ENCODE results near the gene RUNX1. TPM values are rescaled to one million over a fixed set of nuclear protein-coding genes. Genes with fewer than 3 reads are reported as not detected.

RUNX1 gene
- total and polyA plus RNA-seq, 2 of the 13 experiments (the other 11 are each of a cell fraction or from before 2014, with no cell fraction given): 5.4 to 6.4 TPM

GRCh38 chr21:34836103-34836932 lies 212.8 kb downstream of the RUNX1 start (continued):
- TF ChIP-seq, protein P1, sequence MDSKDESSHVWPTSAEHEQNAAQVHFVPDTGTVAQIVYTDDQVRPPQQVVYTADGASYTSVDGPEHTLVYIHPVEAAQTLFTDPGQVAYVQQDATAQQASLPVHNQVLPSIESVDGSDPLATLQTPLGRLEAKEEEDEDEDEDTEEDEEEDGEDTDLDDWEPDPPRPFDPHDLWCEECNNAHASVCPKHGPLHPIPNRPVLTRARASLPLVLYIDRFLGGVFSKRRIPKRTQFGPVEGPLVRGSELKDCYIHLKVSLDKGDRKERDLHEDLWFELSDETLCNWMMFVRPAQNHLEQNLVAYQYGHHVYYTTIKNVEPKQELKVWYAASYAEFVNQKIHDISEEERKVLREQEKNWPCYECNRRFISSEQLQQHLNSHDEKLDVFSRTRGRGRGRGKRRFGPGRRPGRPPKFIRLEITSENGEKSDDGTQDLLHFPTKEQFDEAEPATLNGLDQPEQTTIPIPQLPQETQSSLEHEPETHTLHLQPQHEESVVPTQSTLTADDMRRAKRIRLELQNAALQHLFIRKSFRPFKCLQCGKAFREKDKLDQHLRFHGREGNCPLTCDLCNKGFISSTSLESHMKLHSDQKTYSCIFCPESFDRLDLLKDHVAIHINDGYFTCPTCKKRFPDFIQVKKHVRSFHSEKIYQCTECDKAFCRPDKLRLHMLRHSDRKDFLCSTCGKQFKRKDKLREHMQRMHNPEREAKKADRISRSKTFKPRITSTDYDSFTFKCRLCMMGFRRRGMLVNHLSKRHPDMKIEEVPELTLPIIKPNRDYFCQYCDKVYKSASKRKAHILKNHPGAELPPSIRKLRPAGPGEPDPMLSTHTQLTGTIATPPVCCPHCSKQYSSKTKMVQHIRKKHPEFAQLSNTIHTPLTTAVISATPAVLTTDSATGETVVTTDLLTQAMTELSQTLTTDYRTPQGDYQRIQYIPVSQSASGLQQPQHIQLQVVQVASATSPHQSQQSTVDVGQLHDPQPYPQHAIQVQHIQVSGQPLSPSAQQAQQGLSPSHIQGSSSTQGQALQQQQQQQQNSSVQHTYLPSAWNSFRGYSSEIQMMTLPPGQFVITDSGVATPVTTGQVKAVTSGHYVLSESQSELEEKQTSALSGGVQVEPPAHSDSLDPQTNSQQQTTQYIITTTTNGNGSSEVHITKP (CRISPR knock-in tag; IDR thresholded peaks at IDR 0.05; ENCODE audit: low read depth): peak; percentile 24; the same call in 1 of the 2 replicates
- TF ChIP-seq, protein P2, sequence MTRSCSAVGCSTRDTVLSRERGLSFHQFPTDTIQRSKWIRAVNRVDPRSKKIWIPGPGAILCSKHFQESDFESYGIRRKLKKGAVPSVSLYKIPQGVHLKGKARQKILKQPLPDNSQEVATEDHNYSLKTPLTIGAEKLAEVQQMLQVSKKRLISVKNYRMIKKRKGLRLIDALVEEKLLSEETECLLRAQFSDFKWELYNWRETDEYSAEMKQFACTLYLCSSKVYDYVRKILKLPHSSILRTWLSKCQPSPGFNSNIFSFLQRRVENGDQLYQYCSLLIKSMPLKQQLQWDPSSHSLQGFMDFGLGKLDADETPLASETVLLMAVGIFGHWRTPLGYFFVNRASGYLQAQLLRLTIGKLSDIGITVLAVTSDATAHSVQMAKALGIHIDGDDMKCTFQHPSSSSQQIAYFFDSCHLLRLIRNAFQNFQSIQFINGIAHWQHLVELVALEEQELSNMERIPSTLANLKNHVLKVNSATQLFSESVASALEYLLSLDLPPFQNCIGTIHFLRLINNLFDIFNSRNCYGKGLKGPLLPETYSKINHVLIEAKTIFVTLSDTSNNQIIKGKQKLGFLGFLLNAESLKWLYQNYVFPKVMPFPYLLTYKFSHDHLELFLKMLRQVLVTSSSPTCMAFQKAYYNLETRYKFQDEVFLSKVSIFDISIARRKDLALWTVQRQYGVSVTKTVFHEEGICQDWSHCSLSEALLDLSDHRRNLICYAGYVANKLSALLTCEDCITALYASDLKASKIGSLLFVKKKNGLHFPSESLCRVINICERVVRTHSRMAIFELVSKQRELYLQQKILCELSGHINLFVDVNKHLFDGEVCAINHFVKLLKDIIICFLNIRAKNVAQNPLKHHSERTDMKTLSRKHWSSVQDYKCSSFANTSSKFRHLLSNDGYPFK (CRISPR knock-in tag; IDR thresholded peaks at IDR 0.05; ENCODE audit: borderline replicate concordance): no peak
- TF ChIP-seq NFKBIZ (CRISPR knock-in tag; IDR thresholded peaks at IDR 0.05) (no peak; the same call in 1 of the 2 replicates), ZZZ3 (CRISPR knock-in tag; IDR thresholded peaks at IDR 0.05; ENCODE audit: borderline replicate concordance) (no peak), ZNF746 (CRISPR knock-in tag; IDR thresholded peaks at IDR 0.05) (no peak; the same call in 1 of the 2 replicates), HNRNPUL1 (IDR thresholded peaks at IDR 0.05; ENCODE audit: low read depth, low read length) (no peak), ZNF792 (CRISPR knock-in tag; IDR thresholded peaks at IDR 0.05) (no peak), ZNF616 (CRISPR knock-in tag; IDR thresholded peaks at IDR 0.05; ENCODE audit: low read depth) (no peak), PRMT3 (CRISPR knock-in tag; IDR thresholded peaks at IDR 0.05; ENCODE audit: borderline replicate concordance, low read depth) (no peak), MED13 (CRISPR knock-in tag; IDR thresholded peaks at IDR 0.05) (no peak), ZSCAN12 (CRISPR knock-in tag; IDR thresholded peaks at IDR 0.05) (no peak), ZNF446 (CRISPR knock-in tag; IDR thresholded peaks at IDR 0.05) (no peak), ZFP41 (CRISPR knock-in tag; IDR thresholded peaks at IDR 0.05; ENCODE audit: borderline replicate concordance) (no peak), CBFB (CRISPR knock-in tag; IDR thresholded peaks at IDR 0.05) (0 out of 2 replicates have a peak, but pooled peaks have one; percentile 21), ZBTB21 (CRISPR knock-in tag; IDR thresholded peaks at IDR 0.05) (no peak), ZNF326 (CRISPR knock-in tag; IDR thresholded peaks at IDR 0.05; ENCODE audit: borderline replicate concordance) (no peak), BRF2 (CRISPR knock-in tag; IDR thresholded peaks at IDR 0.05) (no peak), MAFK (conservative IDR thresholded peaks at IDR 0.05 in 1 of 2, IDR thresholded peaks at IDR 0.05 in 1 of 2; ENCODE audit: low read length in 2 of 2) (peak; percentile 60 to 71), ZNF101 (CRISPR knock-in tag; IDR thresholded peaks at IDR 0.05; ENCODE audit: borderline replicate concordance, low read depth) (no peak), ZNF24 (IDR thresholded peaks at IDR 0.05) (no peak), KAT2B (IDR thresholded peaks at IDR 0.05; ENCODE audit: borderline replicate concordance, low read depth, low read length) (no peak), ZNF33A (CRISPR knock-in tag; IDR thresholded peaks at IDR 0.05; ENCODE audit: borderline replicate concordance) (no peak; the same call in 1 of the 2 replicates), STAT5B (CRISPR knock-in tag; IDR thresholded peaks at IDR 0.05) (no peak)

Measured in HepG2 (cell line).